ENCODE measurements around the gene LIN9. TPM values are rescaled to one million over a fixed set of nuclear protein-coding genes. Genes with fewer than 3 reads are reported as not detected.

Gene LIN9
- total and polyA plus RNA-seq, 2 of the 13 experiments (the other 11 are each of a cell fraction or from before 2014, with no cell fraction given), result 3.0 to 10.0 TPM

- TF ChIP-seq ZGPAT (CRISPR knock-in tag; IDR thresholded peaks at IDR 0.05), result no peak
Observed at GRCh38 chr1:226357416-226357815, 48.5 kb upstream of the LIN9 start (continued).

GRCh38 chr1:226355669-226356551, 46.9 kb upstream of the LIN9 start:
- no peak overlapping the region for H2AFZ ChIP-seq (ENCODE audit: low read length)
- no peak for ATAC-seq
- H3K4me1 ChIP-seq (ENCODE audit: insufficient read depth, low read length), result no peaks in the 10 kb centered on the region
- in situ Hi-C loops (cut with HindIII; ENCODE audit: extremely low pct_ligation_motif_present, low pct_unique_long_range_greater_than_20kb) (no loop called here), intact Hi-C loops (cut with micrococcal nuclease; ENCODE audit: unreplicated experiment) (no loop called here)
- no peak for DNase-seq (ENCODE audit: low spot score)
- H3K27ac ChIP-seq (ENCODE audit: extremely low read length, insufficient read depth, low read length), result no peak overlapping the region
- H3K9me3 ChIP-seq (ENCODE audit: low read length), result no peaks in the 10 kb centered on the region
- H3K4me2 ChIP-seq (ENCODE audit: low read depth, low read length), result no peak overlapping the region
- H4K20me1 ChIP-seq (ENCODE audit: insufficient read depth, low read length), result no peaks in the 10 kb centered on the region
- BruUV-seq (replicated peaks), result no TSS peak
- H3K79me2 ChIP-seq (ENCODE audit: insufficient read depth, low read length), result no peaks in the 10 kb centered on the region
- FAIRE-seq, result no peak
- no peak overlapping the region for H3K9ac ChIP-seq (ENCODE audit: insufficient read depth, low read depth, low read length)
- no peak overlapping the region for H3K4me3 ChIP-seq (replicated peaks in 1 of 3; ENCODE audit: insufficient read depth in 1 of 3, low read depth in 2 of 3, low read length in 3 of 3)
- ChIA-PET POLR2A (no interaction called here), CTCF (ENCODE audit: low intra/inter-chr PET ratio, low total read pairs) (no interaction called here)
- H3K27me3 ChIP-seq (ENCODE audit: control insufficient read depth in 1 of 2, insufficient read depth in 2 of 2, low read length in 2 of 2), result no peaks in the 10 kb centered on the region
- peaks cover 0 to 11% of the 10 kb centered on the region in 2 experiments; a peak in 3 of 5 replicates for H3K36me3 ChIP-seq (replicated peaks in 1 of 2; ENCODE audit: control insufficient read depth in 1 of 2, insufficient read depth in 2 of 2, low read length in 2 of 2)
- 83% methylated on average over 3 of the region's 6 CpGs for WGBS (ENCODE audit: low lambda C conversion rate)
- TF ChIP-seq DR1 (CRISPR knock-in tag; IDR thresholded peaks at IDR 0.05), result no peak
- no peak for TF ChIP-seq ZNF547 (CRISPR knock-in tag; IDR thresholded peaks at IDR 0.05)

GRCh38 chr1:226355016-226355415, 46.1 kb upstream of the LIN9 start:
- Histone ChIP-seq H2AFZ (ENCODE audit: low read length) (no peak overlapping the region), H3K9ac (ENCODE audit: insufficient read depth, low read depth, low read length) (no peak overlapping the region), H3K27me3 (ENCODE audit: control insufficient read depth in 1 of 2, insufficient read depth in 2 of 2, low read length in 2 of 2) (no peaks in the 10 kb centered on the region), H3K9me3 (ENCODE audit: low read length) (no peaks in the 10 kb centered on the region), H3K79me2 (ENCODE audit: insufficient read depth, low read length) (no peaks in the 10 kb centered on the region), H4K20me1 (ENCODE audit: insufficient read depth, low read length) (no peaks in the 10 kb centered on the region), H3K4me1 (ENCODE audit: insufficient read depth, low read length) (peaks cover 6% of the 10 kb centered on the region), H3K27ac (ENCODE audit: extremely low read length, insufficient read depth, low read length) (no peak overlapping the region), H3K36me3 (replicated peaks in 1 of 2; ENCODE audit: control insufficient read depth in 1 of 2, insufficient read depth in 2 of 2, low read length in 2 of 2) (peaks cover 0 to 6% of the 10 kb centered on the region in 2 experiments; a peak in 3 of 5 replicates), H3K4me3 (replicated peaks in 1 of 3; ENCODE audit: insufficient read depth in 1 of 3, low read depth in 2 of 3, low read length in 3 of 3) (no peak overlapping the region), H3K4me2 (ENCODE audit: low read depth, low read length) (no peak overlapping the region)
- FAIRE-seq, result no peak
- ATAC-seq, result no peak
- no peak for DNase-seq (ENCODE audit: low spot score)
- intact Hi-C loops (cut with micrococcal nuclease; ENCODE audit: unreplicated experiment), result no loop called here
- POLR2A ChIA-PET, result no interaction called here
- WGBS (ENCODE audit: low lambda C conversion rate), result 97% methylated on average over 10 of the region's 10 CpGs
- no peak for TF ChIP-seq TMF1 (CRISPR knock-in tag; IDR thresholded peaks at IDR 0.05; ENCODE audit: low read depth)
- no peak for TF ChIP-seq POLR2A (IDR thresholded peaks at IDR 0.05; ENCODE audit: insufficient read depth in 1 of 2, low read depth in 2 of 2, low read length in 2 of 2)
- no peak for TF ChIP-seq CERS6 (CRISPR knock-in tag; IDR thresholded peaks at IDR 0.05)
- no peak for TF ChIP-seq RCOR2 (CRISPR knock-in tag; IDR thresholded peaks at IDR 0.05)
- TF ChIP-seq RARG (CRISPR knock-in tag; IDR thresholded peaks at IDR 0.05; ENCODE audit: low read depth), result no peak
- TF ChIP-seq CCAR2 (optimal IDR thresholded peaks at IDR 0.05; ENCODE audit: low read depth, low read length), result no peak
- no peak for TF ChIP-seq MEIS2 (CRISPR knock-in tag; IDR thresholded peaks at IDR 0.05)
- BruUV-seq (replicated peaks), result no TSS peak
- CTCF ChIA-PET (ENCODE audit: low intra/inter-chr PET ratio, low total read pairs), result no interaction called here
- in situ Hi-C loops (cut with HindIII; ENCODE audit: extremely low pct_ligation_motif_present, low pct_unique_long_range_greater_than_20kb), result no loop called here
